K562 (cell line): ENCODE data around the gene SLC16A10. TPM values are rescaled to one million over a fixed set of nuclear protein-coding genes. Genes with fewer than 3 reads are reported as not detected.
"Not testable (repeated sequence)": the region's sequence is repeated elsewhere in the genome, so short reads cannot be mapped to it uniquely, and the experiment has no call there.

Experiments
- ATAC-seq: fragments of 200-7000 bp; cut with Tn5 transposase; 3 replicates; pipeline ENCODE4 v1.9.1; 2020; ENCODE audit warnings: moderate library complexity
- BruUV-seq: library from RNA; stranded (reverse); fragments of 400-500 nt; replicated peaks from 2 replicates; lab custom pipeline; 2021; lab: Mats Ljungman, UMichigan
- CTCF ChIA-PET: fragments of 300-600 bp; formaldehyde crosslinking; extraction: SDS; loops from one replicate; lab custom pipeline; 2021; ENCODE audit warnings: low intra/inter-chr PET ratio; lab: Yijun Ruan, JAX
- POLR2A ChIA-PET: fragments of 300-600, 350-650 bp; sonication (Branson Sonifier 250); formaldehyde crosslinking; extraction: SDS; loops from one replicate; lab custom pipeline; 2021; ENCODE audit warnings: antibody characterized with exemption, inconsistent platforms; lab: Yijun Ruan, JAX
- DNase-seq, 4 experiments: peaks; one replicate each; pipeline versions ENCODE4 v3.0.0 to v3.0.0-alpha.2; 2011 to 2018; ENCODE audit warnings: low spot score in 3 of 4, mixed read lengths in 3 of 4; ENCODE audit errors: extremely low read depth in 1 of 4
- FAIRE-seq: peaks from 2 replicates; lab custom pipeline; 2011; peaks lifted over from hg19 to GRCh38; lab: Jason Lieb, UNC
- H2AFZ ChIP-seq: 2 replicates; pipeline ENCODE4 v1.6.0; 2011; ENCODE audit warnings: low read depth, low read length, control low read depth, inconsistent platforms
- H3K27ac ChIP-seq: fragments of 200-600 bp; 3 replicates; pipeline ENCODE4 v1.8.0; 2011; ENCODE audit warnings: low read depth, mild to moderate bottlenecking, control low read depth, inconsistent platforms, low read length, moderate library complexity, mixed read lengths; ENCODE audit errors: extremely low read depth
- H3K27me3 ChIP-seq, 2 experiments: fragments of 300-600 bp in 1 of 2; 2 replicates in 1 of 2; 3 replicates in 1 of 2; pipeline versions ENCODE4 v1.6.0 to v1.8.0; 2011; ENCODE audit warnings: inconsistent platforms in 2 of 2, low read length in 2 of 2, mild to moderate bottlenecking in 1 of 2, mixed read lengths in 1 of 2, moderate library complexity in 1 of 2; ENCODE audit not compliant: control insufficient read depth in 2 of 2, insufficient read depth in 2 of 2
- H3K36me3 ChIP-seq: fragments of 300-600 bp; 3 replicates; pipeline ENCODE4 v1.8.0; 2011; ENCODE audit warnings: mild to moderate bottlenecking, low read length, inconsistent platforms; ENCODE audit not compliant: control insufficient read depth, insufficient read depth
- H3K4me1 ChIP-seq, 2 experiments: fragments of 200-600 bp in 1 of 2; replicated peaks in 1 of 2; 2 replicates in 1 of 2; 3 replicates in 1 of 2; pipeline versions ENCODE4 v1.5.1 to v1.8.0; 2011; ENCODE audit warnings: inconsistent platforms in 2 of 2, low read length in 2 of 2, mild to moderate bottlenecking in 1 of 2, mixed read lengths in 1 of 2, moderate library complexity in 1 of 2; ENCODE audit not compliant: control insufficient read depth in 2 of 2, insufficient read depth in 2 of 2
- H3K4me2 ChIP-seq: 2 replicates; pipeline ENCODE4 v1.6.1; 2011; ENCODE audit warnings: low read length, control low read depth, inconsistent platforms, mixed read lengths; ENCODE audit not compliant: insufficient read depth
- H3K4me3 ChIP-seq: fragments of 200-600 bp; sonication (generic), shearing (Covaris generic); 2 replicates; pipeline ENCODE4 v1.5.1; 2016; ENCODE audit warnings: control low read depth, inconsistent platforms
- H3K79me2 ChIP-seq: fragments of 200-600 bp; 3 replicates; pipeline ENCODE4 v1.8.0; 2011; ENCODE audit warnings: low read length, inconsistent platforms; ENCODE audit not compliant: control insufficient read depth, insufficient read depth
- H3K9ac ChIP-seq, 2 experiments: 2 replicates each; pipeline versions ENCODE4 v1.6.0 to v1.6.1; 2011; ENCODE audit warnings: low read depth in 2 of 2, low read length in 2 of 2, control low read depth in 1 of 2, inconsistent platforms in 1 of 2, mild to moderate bottlenecking in 1 of 2, mixed read lengths in 1 of 2; ENCODE audit not compliant: insufficient read depth in 1 of 2
- H3K9me1 ChIP-seq: one replicate; pipeline ENCODE4 v1.6.0; 2011; ENCODE audit warnings: inconsistent platforms, mild to moderate bottlenecking, low read length, moderate library complexity; ENCODE audit not compliant: control insufficient read depth, insufficient read depth
- H3K9me3 ChIP-seq: replicated peaks from 2 replicates; pipeline ENCODE4 v1.5.1; 2011; ENCODE audit warnings: low read depth, low read length, inconsistent platforms; ENCODE audit not compliant: control insufficient read depth, insufficient read depth
- H4K20me1 ChIP-seq: replicated peaks from 2 replicates; pipeline ENCODE4 v1.6.1; 2011; ENCODE audit warnings: low read length, inconsistent platforms, mixed read lengths; ENCODE audit not compliant: control insufficient read depth, insufficient read depth
- GTF2A2 ChIP-seq: IDR thresholded peaks from 2 replicates; pipeline ENCODE4 v1.6.1; 2016; ENCODE audit warnings: mild to moderate bottlenecking, missing genetic modification characterization, missing compliant biosample characterization
- KLF10 ChIP-seq: fragments of 250-450 bp; sonication (Bioruptor Pico); IDR thresholded peaks from 2 replicates; pipeline ENCODE4 v1.6.1; 2021; ENCODE audit warnings: matching md5 sums
- NCOR1 ChIP-seq: fragments of 450-650 bp; IDR thresholded peaks from 2 replicates; pipeline ENCODE4 v1.6.1; 2016; ENCODE audit warnings: mild to moderate bottlenecking, moderate library complexity
- RBM25 ChIP-seq: fragments of 200-400 bp; formaldehyde crosslinking; IDR thresholded peaks from 2 replicates; pipeline ENCODE4 v1.6.1; 2018; ENCODE audit warnings: low read length, low read depth, moderate library complexity; ENCODE audit not compliant: severe bottlenecking
- SP1 ChIP-seq: sonication (generic); formaldehyde crosslinking; IDR thresholded peaks from 2 replicates; pipeline ENCODE4 v1.8.1; 2022; ENCODE audit warnings: mild to moderate bottlenecking, missing genetic modification reagents
- XRCC4 ChIP-seq: IDR thresholded peaks from one replicate; pipeline ENCODE4 v1.6.1; 2011; ENCODE audit not compliant: insufficient read depth, insufficient read length; ENCODE audit errors: extremely low read depth
- ZBTB1 ChIP-seq: sonication (generic); formaldehyde crosslinking; IDR thresholded peaks from 2 replicates; pipeline ENCODE4 v1.8.1; 2023; ENCODE audit warnings: missing genetic modification reagents, low read depth, mild to moderate bottlenecking, borderline replicate concordance
- ZBTB2 ChIP-seq: fragments of 450-650 bp; IDR thresholded peaks from 2 replicates; pipeline ENCODE4 v1.6.1; 2016; ENCODE audit warnings: antibody characterized with exemption
- ZNF146 ChIP-seq: IDR thresholded peaks from one replicate; pipeline ENCODE4 v1.6.1; 2018; ENCODE audit warnings: missing compliant biosample characterization; ENCODE audit not compliant: unreplicated experiment
- ZNF311 ChIP-seq: fragments of 250-450 bp; sonication (Bioruptor Pico); IDR thresholded peaks from 2 replicates; pipeline ENCODE4 v1.4.0; 2020; ENCODE audit warnings: mild to moderate bottlenecking, moderate library complexity
- WGBS: fragments of 100-300 bp; shearing (Covaris generic); methylation state at CpG from one replicate; pipeline ENCODE4 v1.1.6; 2016; ENCODE audit warnings: low coverage, mixed read lengths; ENCODE audit not compliant: insufficient coverage; ENCODE audit errors: missing lambda C conversion rate; 5-methylcytosine and 5-hydroxymethylcytosine counted together
- in situ Hi-C: fragments of 300-500 bp; cut with MboI; formaldehyde crosslinking; loops from 4 replicates; pipeline ENCODE4 v1.15.0; 2018; ENCODE audit warnings: inconsistent platforms, mixed read lengths
- intact Hi-C: fragments of 100-400 bp; cut with micrococcal nuclease; formaldehyde crosslinking; loops from 2 replicates; pipeline ENCODE4 v1.14.2; 2022
- polyA plus RNA-seq, 8 experiments: library from polyadenylated mRNA; depleted of rRNA in 4 of 8; stranded (reverse) in 5 of 8; unstranded in 3 of 8; fragments of >200 nt; fragmentation: Nextera tagmentation in 2 of 8; fragmentation: Illumina TruSeq in 1 of 8; extraction: Ambion mirVana in 2 of 8; extraction: Trizol in 1 of 8; gene quantifications; 2 replicates each; pipeline versions ENCODE4 v1.2.1 to v1.2.3, GENCODE V29; 2011 to 2014; ENCODE audit warnings: inconsistent platforms in 1 of 8, missing spikeins in 1 of 8
- total RNA-seq, 7 experiments: library from RNA; depleted of rRNA in 6 of 7; stranded (reverse); fragments of >200 nt in 6 of 7; fragmentation: Illumina TruSeq in 2 of 7; extraction: Trizol in 2 of 7; gene quantifications; 2 replicates each; pipeline versions ENCODE4 v1.2.1 to v1.2.3, GENCODE V29; 2011 to 2021; ENCODE audit warnings: low replicate concordance in 1 of 7

SLC16A10 gene
- total and polyA plus RNA-seq, 9 of the 15 experiments (the other 6 are each of a cell fraction or from before 2014, with no cell fraction given), result 0.02 to 0.54 (median 0.24) TPM; not detected in 4

DNA sequence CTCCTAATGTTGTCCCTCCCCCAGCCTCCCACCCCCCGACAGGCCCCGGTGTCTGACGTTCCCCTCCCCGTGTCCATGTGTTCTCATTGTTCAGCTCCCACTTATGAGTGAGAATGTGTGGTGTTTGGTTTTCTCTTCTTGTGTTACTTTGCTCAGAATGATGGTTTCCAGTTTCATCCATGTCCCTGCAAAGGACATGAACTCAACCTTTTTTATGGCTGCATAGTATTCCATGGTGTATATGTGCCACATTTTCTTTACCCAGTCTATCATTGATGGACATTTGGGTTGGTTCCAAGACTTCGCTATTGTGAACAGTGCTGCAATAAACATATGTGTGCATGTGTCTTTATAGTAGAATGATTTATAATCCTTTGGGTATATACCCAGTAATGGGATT is 24.4 kb upstream of the SLC16A10 start:
- TF ChIP-seq ZNF146 (CRISPR knock-in tag) (peak; percentile 67), RBM25 (peak; percentile 22)
- H3K4me3 ChIP-seq, H3K9ac ChIP-seq, H3K9me1 ChIP-seq, H3K27ac ChIP-seq, FAIRE-seq, H3K4me1 ChIP-seq, ATAC-seq, H3K9me3 ChIP-seq, H3K36me3 ChIP-seq, CTCF ChIA-PET, H3K4me2 ChIP-seq, in situ Hi-C loops, H2AFZ ChIP-seq, H4K20me1 ChIP-seq, intact Hi-C loops, DNase-seq, H3K79me2 ChIP-seq, POLR2A ChIA-PET, BruUV-seq: not testable (repeated sequence)
- 8% methylated on average over 5 of the region's 5 CpGs for WGBS
- H3K27me3 ChIP-seq, result peaks cover 0 to 15% of the 10 kb centered on the region in 2 experiments; a peak in 2 of 5 replicates

- H3K27ac ChIP-seq, result no peak overlapping the region
- H3K9me1 ChIP-seq, result no peaks in the 10 kb centered on the region
- no peak overlapping the region for H3K4me2 ChIP-seq
- no peaks in the 10 kb centered on the region for H4K20me1 ChIP-seq
- no peak overlapping the region for H3K4me3 ChIP-seq
- TF ChIP-seq ZBTB1 (CRISPR knock-in tag) (no peak), ZNF311 (no peak), XRCC4 (no peak), GTF2A2 (tag) (no peak), NCOR1 (no peak), KLF10 (CRISPR knock-in tag) (no peak), ZBTB2 (no peak), SP1 (CRISPR knock-in tag) (no peak)
- DNase-seq (no peak), FAIRE-seq (no peak), ATAC-seq (no peak)
- H3K36me3 ChIP-seq, result no peaks in the 10 kb centered on the region
- no peaks in the 10 kb centered on the region for H3K9me3 ChIP-seq
- no TSS peak for BruUV-seq
- ChIA-PET CTCF (no interaction called here), POLR2A (no interaction called here)
- H3K79me2 ChIP-seq, result no peaks in the 10 kb centered on the region
- no peaks in the 10 kb centered on the region for H3K4me1 ChIP-seq
- in situ Hi-C loops (no loop called here), intact Hi-C loops (no loop called here)
- WGBS, result under 1% methylated on average over 8 of the region's 8 CpGs
- no peak overlapping the region for H2AFZ ChIP-seq
- peaks cover 11 to 24% of the 10 kb centered on the region in 2 experiments for H3K27me3 ChIP-seq
- no peak overlapping the region for H3K9ac ChIP-seq
Measured at GRCh38 chr6:111068109-111068865, 19.0 kb upstream of the SLC16A10 start.
